Body of pancreas (tissue), 4 donors: ENCODE results near the gene COL18A1. TPM values are rescaled to one million over a fixed set of nuclear protein-coding genes. Genes with fewer than 3 reads are reported as not detected.

ENCODE experiments used
- ATAC-seq: fragments of 150-250 bp; one replicate; pipeline ENCODE4 v1.9.1; 2016
- DNase-seq, 4 donors: peaks; one replicate each; pipeline ENCODE4 v3.0.0-alpha.2; 2019
- H3K27ac ChIP-seq, 4 donors: fragments of 200-600 bp; sonication (generic); 1 replicate in 3 of 4; 2 replicates in 1 of 4; pipeline versions ENCODE4 v1.5.1 to v1.6.1; 2016 to 2019; ENCODE audit warnings: mild to moderate bottlenecking in 1 of 4, mixed read lengths in 1 of 4, moderate library complexity in 1 of 4
- H3K27me3 ChIP-seq, 2 donors: fragments of 200-600 bp; sonication (generic); one replicate each; pipeline ENCODE4 v1.6.0; 2016; ENCODE audit warnings: mild to moderate bottlenecking in 1 of 2
- H3K36me3 ChIP-seq, 2 donors: fragments of 200-600 bp; sonication (generic); replicated peaks in 1 of 2; 2 replicates each; pipeline ENCODE4 v1.5.1; 2016; ENCODE audit warnings: low read depth in 2 of 2; ENCODE audit not compliant: insufficient read depth in 1 of 2
- H3K4me1 ChIP-seq: fragments of 200-600 bp; sonication (generic); one replicate; pipeline ENCODE4 v1.6.0; 2016
- H3K4me3 ChIP-seq, 2 donors: fragments of 200-600 bp; sonication (generic); 1 replicate in 1 of 2; 2 replicates in 1 of 2; pipeline ENCODE4 v1.5.1; 2016 to 2019
- H3K9me3 ChIP-seq, 3 donors: fragments of 200-600 bp; sonication (generic); 1 replicate in 2 of 3; 2 replicates in 1 of 3; pipeline ENCODE4 v1.5.1; 2016
- CTCF ChIP-seq, 7 experiments: fragments of 450-650 bp in 4 of 7; fragments of 200-600 bp in 3 of 7; sonication (generic) in 3 of 7; IDR thresholded peaks; one replicate each; pipeline ENCODE4 v1.5.1; 2016 to 2019; ENCODE audit warnings: antibody characterized with exemption in 7 of 7
- POLR2A ChIP-seq, 3 donors: fragments of 450-650 bp; IDR thresholded peaks; one replicate each; pipeline ENCODE4 v1.6.1; 2016; ENCODE audit warnings: antibody characterized with exemption in 3 of 3, mild to moderate bottlenecking in 2 of 3
- WGBS, 2 donors: methylation state at CpG; one replicate each; pipeline ENCODE4 v1.1.5; 2017; 5-methylcytosine and 5-hydroxymethylcytosine counted together
- intact Hi-C: fragments of 100-400 bp; cut with DNase I; formaldehyde crosslinking; loops from one replicate; pipeline ENCODE4 v1.15.1; 2023
- total RNA-seq, 2 donors: library from RNA; depleted of rRNA; stranded (reverse); fragments of >200 nt; gene quantifications; one replicate each; pipeline ENCODE4 v1.1.0, GENCODE V29; 2016

Gene COL18A1
- total RNA-seq, 2 donors from 2014 or later = 108 to 284 TPM

- H3K27ac ChIP-seq = no peak overlapping the region
- no peak for DNase-seq
- peaks cover 30% of the 10 kb centered on the region for H3K4me1 ChIP-seq
- intact Hi-C loops = no loop called here
- no peak overlapping the region for H3K4me3 ChIP-seq
- no peak for ATAC-seq
- WGBS, 2 donors = 88 to 95% methylated on average over 8 to 11 of the region's 12 CpGs
- no peaks in the 10 kb centered on the region for H3K9me3 ChIP-seq
- H3K27me3 ChIP-seq = no peaks in the 10 kb centered on the region
- TF ChIP-seq CTCF (IDR thresholded peaks at IDR 0.05) = no peak
- no peak for TF ChIP-seq POLR2A (IDR thresholded peaks at IDR 0.05)
- no peaks in the 10 kb centered on the region for H3K36me3 ChIP-seq
Observed at GRCh38 chr21:45511007-45511406, 106.0 kb downstream of the COL18A1 start.

GRCh38 chr21:45511661-45512431, 106.9 kb downstream of the COL18A1 start:
- no peak for DNase-seq
- 76 to 86% methylated on average over 5 to 33 of the region's 35 CpGs for WGBS, 2 donors

GRCh38 chr21:45512626-45513002, 107.6 kb downstream of the COL18A1 start:
- H3K4me3 ChIP-seq = no peak overlapping the region
- no peak for DNase-seq
- ATAC-seq = no peak
- H3K9me3 ChIP-seq = no peaks in the 10 kb centered on the region
- intact Hi-C loops = no loop called here
- no peaks in the 10 kb centered on the region for H3K36me3 ChIP-seq
- peaks cover 30% of the 10 kb centered on the region for H3K4me1 ChIP-seq
- H3K27ac ChIP-seq = peak overlapping the region; percentile 5 to 59 (median 35)
- TF ChIP-seq POLR2A (IDR thresholded peaks at IDR 0.05) (no peak), CTCF (IDR thresholded peaks at IDR 0.05) (no peak)
- H3K27me3 ChIP-seq = no peaks in the 10 kb centered on the region
- 92 to 100% methylated on average over 4 to 7 of the region's 8 CpGs for WGBS, 2 donors

More at GRCh38 chr21:45511661-45512431, 106.9 kb downstream of the COL18A1 start:
- Histone ChIP-seq H3K4me1 (peaks cover 30% of the 10 kb centered on the region), H3K27ac (no peak overlapping the region), H3K9me3 (no peaks in the 10 kb centered on the region), H3K36me3 (no peaks in the 10 kb centered on the region), H3K27me3 (no peaks in the 10 kb centered on the region), H3K4me3 (no peak overlapping the region)
- ATAC-seq = no peak
- intact Hi-C loops = no loop called here
- no peak for TF ChIP-seq CTCF (IDR thresholded peaks at IDR 0.05)
- no peak for TF ChIP-seq POLR2A (IDR thresholded peaks at IDR 0.05)

GRCh38 chr21:45513003-45513717, 108.2 kb downstream of the COL18A1 start:
- 14 to 28% methylated on average over 14 to 19 of the region's 19 CpGs for WGBS, 2 donors
- Histone ChIP-seq H3K36me3 (no peaks in the 10 kb centered on the region), H3K4me3 (no peak overlapping the region), H3K4me1 (peaks cover 30% of the 10 kb centered on the region), H3K9me3 (no peaks in the 10 kb centered on the region), H3K27ac (peak overlapping the region; percentile 5 to 59 (median 35)), H3K27me3 (no peaks in the 10 kb centered on the region)
- intact Hi-C loops = no loop called here
- no peak for TF ChIP-seq POLR2A (IDR thresholded peaks at IDR 0.05)
- TF ChIP-seq CTCF (IDR thresholded peaks at IDR 0.05) = no peak
- ATAC-seq (peak; percentile 61), DNase-seq (peak; percentile 53 to 82 (median 70))
